Effector memory CD8-positive, alpha-beta T cell (primary cell): Measurements from ENCODE around the gene PREX1.
A peak's percentile ranks its signal among the peaks of the same experiment; 100 is the strongest.

ENCODE experiments used
- ATAC-seq: fragments of 150-1000 bp; cut with Tn5 transposase; replicated peaks from 2 replicates; pipeline ENCODE4 v1.10.0; 2021; ENCODE audit warnings: mild to moderate bottlenecking, moderate library complexity
- DNase-seq, 3 experiments: peaks; one replicate each; pipeline ENCODE4 v3.0.0; 2021
- H3K27ac Mint-ChIP-seq, 2 donors: one replicate each; pipeline ENCODE4 v1.8.0; 2022; ENCODE audit warnings: mild to moderate bottlenecking in 2 of 2, mixed read lengths in 2 of 2, moderate library complexity in 2 of 2
- H3K27me3 Mint-ChIP-seq, 2 donors: one replicate each; pipeline ENCODE4 v1.8.0; 2022; ENCODE audit warnings: mixed read lengths in 2 of 2
- H3K36me3 Mint-ChIP-seq: one replicate; pipeline ENCODE4 v1.8.0; 2022; ENCODE audit warnings: mild to moderate bottlenecking, moderate library complexity, mixed read lengths; ENCODE audit not compliant: insufficient read depth
- H3K4me1 Mint-ChIP-seq, 2 donors: one replicate each; pipeline ENCODE4 v1.8.0; 2022; ENCODE audit warnings: low read depth in 2 of 2, mixed read lengths in 2 of 2
- H3K4me3 Mint-ChIP-seq, 2 donors: one replicate each; pipeline ENCODE4 v1.8.0; 2022; ENCODE audit warnings: mild to moderate bottlenecking in 2 of 2, mixed read lengths in 2 of 2, moderate library complexity in 2 of 2
- H3K9me3 Mint-ChIP-seq, 2 donors: one replicate each; pipeline ENCODE4 v1.8.0; 2022; ENCODE audit warnings: mixed read lengths in 2 of 2

PREX1 gene

GRCh38 chr20:48649104-48649626 lies 178.6 kb downstream of the PREX1 start:
- Mint-ChIP-seq H3K27ac (no peak overlapping the region), H3K9me3 (no peaks in the 10 kb centered on the region), H3K4me3 (no peak overlapping the region), H3K4me1 (peaks cover 0 to 5% of the 10 kb centered on the region in 2 donors), H3K36me3 (peaks cover 92% of the 10 kb centered on the region), H3K27me3 (no peaks in the 10 kb centered on the region)
- no peak for DNase-seq
- no peak for ATAC-seq

GRCh38 chr20:48648482-48649051 lies 179.2 kb downstream of the PREX1 start:
- Mint-ChIP-seq H3K4me1 (peaks cover 0 to 5% of the 10 kb centered on the region in 2 donors), H3K36me3 (peaks cover 94% of the 10 kb centered on the region), H3K4me3 (no peak overlapping the region), H3K27ac (peak overlapping the region in 1 of 2 donors; percentile 70), H3K9me3 (no peaks in the 10 kb centered on the region), H3K27me3 (no peaks in the 10 kb centered on the region)
- ATAC-seq (no peak), DNase-seq (no peak)

- H3K27ac Mint-ChIP-seq = peak overlapping the region in 1 of 2 donors; percentile 70
- no peak overlapping the region for H3K4me3 Mint-ChIP-seq
- peaks cover 0 to 5% of the 10 kb centered on the region in 2 donors for H3K4me1 Mint-ChIP-seq
- ATAC-seq (no peak), DNase-seq (no peak)
- no peaks in the 10 kb centered on the region for H3K9me3 Mint-ChIP-seq
- no peaks in the 10 kb centered on the region for H3K27me3 Mint-ChIP-seq
- H3K36me3 Mint-ChIP-seq = peaks cover 95% of the 10 kb centered on the region
These were observed 179.9 kb downstream of the PREX1 start for GRCh38 chr20:48647858-48648257.

- DNase-seq (no peak), ATAC-seq (no peak)
- H3K4me3 Mint-ChIP-seq = no peak overlapping the region
- H3K4me1 Mint-ChIP-seq = peaks cover 0 to 5% of the 10 kb centered on the region in 2 donors
- peaks cover 94% of the 10 kb centered on the region for H3K36me3 Mint-ChIP-seq
- no peaks in the 10 kb centered on the region for H3K9me3 Mint-ChIP-seq
- H3K27me3 Mint-ChIP-seq = no peaks in the 10 kb centered on the region
- H3K27ac Mint-ChIP-seq = peak overlapping the region in 1 of 2 donors; percentile 42
These were observed 182.1 kb downstream of the PREX1 start for GRCh38 chr20:48645666-48646065.

- DNase-seq (no peak), ATAC-seq (no peak)
- Mint-ChIP-seq H3K27me3 (no peaks in the 10 kb centered on the region), H3K4me1 (peaks cover 0 to 8% of the 10 kb centered on the region in 2 donors), H3K9me3 (no peaks in the 10 kb centered on the region), H3K27ac (no peak overlapping the region), H3K36me3 (peaks cover 93% of the 10 kb centered on the region), H3K4me3 (no peak overlapping the region)
These were observed 183.4 kb downstream of the PREX1 start for GRCh38 chr20:48644286-48644828.

GRCh38 chr20:48642105-48642880 lies 185.5 kb downstream of the PREX1 start:
- Mint-ChIP-seq H3K27ac (no peak overlapping the region), H3K27me3 (no peaks in the 10 kb centered on the region), H3K4me1 (peaks cover 4 to 6% of the 10 kb centered on the region in 2 donors), H3K4me3 (no peak overlapping the region), H3K9me3 (no peaks in the 10 kb centered on the region), H3K36me3 (peaks cover 91% of the 10 kb centered on the region)
- ATAC-seq = no peak
- DNase-seq = no peak

GRCh38 chr20:48640871-48641270 lies 186.9 kb downstream of the PREX1 start:
- H3K4me1 Mint-ChIP-seq = peaks cover 4 to 6% of the 10 kb centered on the region in 2 donors
- no peak overlapping the region for H3K4me3 Mint-ChIP-seq
- H3K9me3 Mint-ChIP-seq = no peaks in the 10 kb centered on the region
- no peak for ATAC-seq
- H3K27me3 Mint-ChIP-seq = no peaks in the 10 kb centered on the region
- H3K36me3 Mint-ChIP-seq = peaks cover 86% of the 10 kb centered on the region
- peak overlapping the region in 1 of 2 donors; percentile 39 for H3K27ac Mint-ChIP-seq
- DNase-seq = no peak

GRCh38 chr20:48639899-48640298 lies 187.9 kb downstream of the PREX1 start:
- H3K36me3 Mint-ChIP-seq = peaks cover 84% of the 10 kb centered on the region

GRCh38 chr20:48638546-48638945 lies 189.3 kb downstream of the PREX1 start:
- Mint-ChIP-seq H3K4me1 (peaks cover 14 to 21% of the 10 kb centered on the region in 2 donors), H3K27me3 (no peaks in the 10 kb centered on the region), H3K27ac (peak overlapping the region; percentile 8 to 28), H3K36me3 (peaks cover 84% of the 10 kb centered on the region), H3K9me3 (no peaks in the 10 kb centered on the region), H3K4me3 (no peak overlapping the region)
- ATAC-seq = no peak
- DNase-seq = no peak

More at GRCh38 chr20:48639899-48640298, 187.9 kb downstream of the PREX1 start:
- no peaks in the 10 kb centered on the region for H3K27me3 Mint-ChIP-seq
- H3K27ac Mint-ChIP-seq = peak overlapping the region in 1 of 2 donors; percentile 72
- no peak overlapping the region for H3K4me3 Mint-ChIP-seq
- H3K4me1 Mint-ChIP-seq = peaks cover 12 to 16% of the 10 kb centered on the region in 2 donors
- DNase-seq = no peak
- H3K9me3 Mint-ChIP-seq = no peaks in the 10 kb centered on the region
- ATAC-seq = no peak

GRCh38 chr20:48637461-48637860 lies 190.3 kb downstream of the PREX1 start:
- no peak for DNase-seq
- ATAC-seq = no peak
- Mint-ChIP-seq H3K27me3 (no peaks in the 10 kb centered on the region), H3K4me1 (peaks cover 14 to 26% of the 10 kb centered on the region in 2 donors), H3K36me3 (peaks cover 81% of the 10 kb centered on the region), H3K4me3 (no peak overlapping the region), H3K9me3 (no peaks in the 10 kb centered on the region), H3K27ac (peak overlapping the region; percentile 60 to 69)

- H3K36me3 Mint-ChIP-seq = peaks cover 80% of the 10 kb centered on the region
- ATAC-seq (peak; percentile 10), DNase-seq (no peak)
- H3K27me3 Mint-ChIP-seq = no peaks in the 10 kb centered on the region
- peak overlapping the region; percentile 60 to 90 for H3K27ac Mint-ChIP-seq
- no peak overlapping the region for H3K4me3 Mint-ChIP-seq
- no peaks in the 10 kb centered on the region for H3K9me3 Mint-ChIP-seq
- H3K4me1 Mint-ChIP-seq = peaks cover 14 to 26% of the 10 kb centered on the region in 2 donors
These were observed 191.5 kb downstream of the PREX1 start for GRCh38 chr20:48636301-48636700.

- Mint-ChIP-seq H3K9me3 (no peaks in the 10 kb centered on the region), H3K4me3 (peak overlapping the region in 1 of 2 donors; percentile 31), H3K36me3 (peaks cover 80% of the 10 kb centered on the region), H3K27me3 (no peaks in the 10 kb centered on the region), H3K4me1 (peaks cover 14 to 26% of the 10 kb centered on the region in 2 donors), H3K27ac (peak overlapping the region; percentile 89 to 90)
- ATAC-seq (peak; percentile 77), DNase-seq (peak; percentile 53 to 70 (median 69))
These were observed 192.0 kb downstream of the PREX1 start for GRCh38 chr20:48635791-48636267.

GRCh38 chr20:48635361-48635760 lies 192.4 kb downstream of the PREX1 start:
- H3K36me3 Mint-ChIP-seq = peaks cover 80% of the 10 kb centered on the region
- no peak for DNase-seq
- H3K4me3 Mint-ChIP-seq = peak overlapping the region in 1 of 2 donors; percentile 31
- H3K4me1 Mint-ChIP-seq = peaks cover 14 to 26% of the 10 kb centered on the region in 2 donors
- no peak for ATAC-seq
- peak overlapping the region; percentile 89 to 90 for H3K27ac Mint-ChIP-seq
- no peaks in the 10 kb centered on the region for H3K9me3 Mint-ChIP-seq
- no peaks in the 10 kb centered on the region for H3K27me3 Mint-ChIP-seq
